SH-SY5Y (cell line): ENCODE measurements around the gene LCNL1.

Experiments used
- GATA2 ChIP-seq: IDR thresholded peaks from 2 replicates; pipeline ENCODE4 v1.6.1; 2011; ENCODE audit warnings: mild to moderate bottlenecking, low read depth, low read length
- GATA3 ChIP-seq: IDR thresholded peaks from 2 replicates; pipeline ENCODE4 v1.6.1; 2011; ENCODE audit warnings: low read depth, mild to moderate bottlenecking, low read length, moderate library complexity

DNA sequence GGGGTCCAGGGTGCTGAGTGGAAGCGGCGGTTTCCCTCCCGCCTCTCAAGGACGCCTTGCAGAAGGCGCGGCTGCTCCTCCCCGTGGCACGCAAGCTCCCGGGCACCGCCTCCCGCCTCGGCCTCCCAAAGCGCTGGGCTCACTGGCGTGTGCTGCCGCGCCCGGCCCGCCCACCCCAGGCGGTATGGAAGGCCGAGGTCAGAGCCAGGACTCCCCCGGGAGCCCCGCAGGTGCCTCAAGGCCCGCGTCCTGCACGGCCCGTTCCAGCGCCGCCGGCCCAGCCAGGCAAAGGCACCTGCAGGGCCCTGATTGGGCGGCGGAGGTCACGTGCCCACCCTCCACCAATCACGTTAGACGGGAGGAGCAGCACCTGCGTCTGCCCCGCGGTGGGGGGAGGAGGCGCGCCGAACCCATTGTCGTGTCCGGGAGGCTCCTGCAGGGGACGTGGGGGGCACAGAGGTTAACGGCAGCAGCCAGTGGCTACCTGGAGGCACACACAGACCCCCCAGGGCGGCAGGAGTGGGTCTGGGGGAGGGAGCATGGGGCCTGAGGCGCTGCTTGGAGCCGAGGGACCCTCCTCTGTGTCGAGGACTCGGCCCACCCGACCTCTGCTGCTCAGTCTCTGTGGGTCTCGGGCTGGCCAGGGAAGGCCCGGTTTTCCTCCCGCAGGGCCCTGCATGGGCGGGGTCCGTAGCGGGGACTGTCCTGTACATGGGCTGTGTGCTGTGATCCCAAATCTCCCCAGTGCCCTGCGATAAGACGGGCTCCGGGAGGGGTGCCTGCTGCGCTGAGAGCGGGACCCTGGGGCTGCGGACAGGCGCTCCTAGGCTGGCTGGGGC is 32.8 kb upstream of the LCNL1 start:
- TF ChIP-seq GATA2: no peak
- no peak for TF ChIP-seq GATA3
